Tibial nerve (tissue), 4 donors: Measurements from ENCODE around the gene WDR64. TPM values are rescaled to one million over a fixed set of nuclear protein-coding genes. Genes with fewer than 3 reads are reported as not detected.
"Not testable (repeated sequence)": the region's sequence is repeated elsewhere in the genome, so short reads cannot be mapped to it uniquely, and the experiment has no call there.

Source experiments
- DNase-seq, 2 donors: peaks; one replicate each; pipeline ENCODE4 v3.0.0-alpha.2; 2019; ENCODE audit warnings: low spot score in 2 of 2
- H3K27ac ChIP-seq, 4 donors: fragments of 200-600 bp; sonication (generic) in 3 of 4; one replicate each; pipeline ENCODE4 v1.5.1; 2017 to 2019; ENCODE audit warnings: mild to moderate bottlenecking in 1 of 4
- H3K27me3 ChIP-seq, 2 donors: fragments of 200-600 bp; sonication (generic) in 1 of 2; one replicate each; pipeline versions ENCODE4 v1.5.1 to v1.6.0; 2017 to 2019
- H3K36me3 ChIP-seq, 3 donors: fragments of 200-600 bp; sonication (generic); one replicate each; pipeline ENCODE4 v1.5.1; 2018 to 2019
- H3K4me1 ChIP-seq, 4 donors: fragments of 200-600 bp; sonication (generic) in 3 of 4; one replicate each; pipeline ENCODE4 v1.5.1; 2017 to 2019
- H3K4me3 ChIP-seq, 4 donors: fragments of 200-600 bp; sonication (generic) in 3 of 4; one replicate each; pipeline ENCODE4 v1.5.1; 2017 to 2019; ENCODE audit warnings: mild to moderate bottlenecking in 1 of 4, moderate library complexity in 1 of 4
- H3K9me3 ChIP-seq, 4 donors: fragments of 200-600 bp; sonication (generic) in 3 of 4; one replicate each; pipeline ENCODE4 v1.5.1; 2017 to 2019
- CTCF ChIP-seq, 5 experiments: fragments of 200-600 bp in 3 of 5; fragments of 450-650 bp in 2 of 5; sonication (generic) in 3 of 5; IDR thresholded peaks; one replicate each; pipeline ENCODE4 v1.5.1; 2016 to 2019; ENCODE audit warnings: antibody characterized with exemption in 5 of 5, mild to moderate bottlenecking in 3 of 5, moderate library complexity in 2 of 5
- EP300 ChIP-seq, 2 donors: sonication (generic); formaldehyde crosslinking; IDR thresholded peaks; one replicate each; pipeline ENCODE4 v1.6.1; 2017; ENCODE audit warnings: antibody characterized with exemption in 2 of 2, mild to moderate bottlenecking in 1 of 2
- POLR2A ChIP-seq, 2 donors: fragments of 450-650 bp; IDR thresholded peaks; one replicate each; pipeline ENCODE4 v1.6.1; 2017; ENCODE audit warnings: antibody characterized with exemption in 2 of 2, mild to moderate bottlenecking in 2 of 2, moderate library complexity in 2 of 2
- WGBS, 2 donors: methylation state at CpG; one replicate each; pipeline ENCODE4 v1.1.5; 2018; 5-methylcytosine and 5-hydroxymethylcytosine counted together
- total RNA-seq, 4 donors: library from RNA; depleted of rRNA; stranded (reverse); fragments of >200 nt; gene quantifications; one replicate each; pipeline ENCODE4 v1.1.0, GENCODE V29; 2016

The WDR64 gene
- total RNA-seq, 4 donors from 2014 or later = 0.42 TPM; not detected in 3

- no peak for DNase-seq
- Histone ChIP-seq H3K27me3 (no peaks in the 10 kb centered on the region), H3K9me3 (no peaks in the 10 kb centered on the region), H3K4me1 (no peaks in the 10 kb centered on the region), H3K27ac (no peak overlapping the region), H3K36me3 (no peaks in the 10 kb centered on the region), H3K4me3 (no peak overlapping the region)
- 85 to 98% methylated on average over 1 of the region's 1 CpG for WGBS, 2 donors
- TF ChIP-seq CTCF (IDR thresholded peaks at IDR 0.05) (no peak), EP300 (IDR thresholded peaks at IDR 0.05) (no peak), POLR2A (IDR thresholded peaks at IDR 0.05) (no peak)
These were observed 147.3 kb downstream of the WDR64 start for GRCh38 chr1:241799416-241799815.

GRCh38 chr1:241800640-241801039, 148.6 kb downstream of the WDR64 start:
- 79 to 86% methylated on average over 3 of the region's 3 CpGs for WGBS, 2 donors
- H3K36me3 ChIP-seq = no peaks in the 10 kb centered on the region
- H3K4me1 ChIP-seq = no peaks in the 10 kb centered on the region
- no peak overlapping the region for H3K27ac ChIP-seq
- no peaks in the 10 kb centered on the region for H3K27me3 ChIP-seq
- H3K9me3 ChIP-seq = no peaks in the 10 kb centered on the region
- no peak for DNase-seq
- TF ChIP-seq CTCF (IDR thresholded peaks at IDR 0.05) (no peak), EP300 (IDR thresholded peaks at IDR 0.05) (no peak), POLR2A (IDR thresholded peaks at IDR 0.05) (no peak)
- H3K4me3 ChIP-seq = no peak overlapping the region

GRCh38 chr1:241802863-241803262, 150.8 kb downstream of the WDR64 start:
- 84 to 85% methylated on average over 3 of the region's 3 CpGs for WGBS, 2 donors
- Histone ChIP-seq H3K4me1 (no peaks in the 10 kb centered on the region), H3K27ac (no peak overlapping the region), H3K27me3 (no peaks in the 10 kb centered on the region), H3K9me3 (no peaks in the 10 kb centered on the region), H3K4me3 (no peak overlapping the region), H3K36me3 (no peaks in the 10 kb centered on the region)
- DNase-seq = no peak
- TF ChIP-seq CTCF (IDR thresholded peaks at IDR 0.05) (no peak), POLR2A (IDR thresholded peaks at IDR 0.05) (no peak), EP300 (IDR thresholded peaks at IDR 0.05) (no peak)

GRCh38 chr1:241804706-241805105, 152.6 kb downstream of the WDR64 start:
- not testable (repeated sequence) for H3K27me3 ChIP-seq, H3K4me3 ChIP-seq, H3K4me1 ChIP-seq, H3K27ac ChIP-seq, H3K9me3 ChIP-seq, DNase-seq, H3K36me3 ChIP-seq
- 86 to 89% methylated on average over 4 of the region's 4 CpGs for WGBS, 2 donors

- H3K36me3 ChIP-seq = no peaks in the 10 kb centered on the region
- 44 to 54% methylated on average over 2 of the region's 2 CpGs for WGBS, 2 donors
- H3K27me3 ChIP-seq = no peaks in the 10 kb centered on the region
- H3K4me3 ChIP-seq = no peak overlapping the region
- DNase-seq = no peak
- no peak for TF ChIP-seq EP300 (IDR thresholded peaks at IDR 0.05)
- no peak for TF ChIP-seq CTCF (IDR thresholded peaks at IDR 0.05)
- TF ChIP-seq POLR2A (IDR thresholded peaks at IDR 0.05) = no peak
- H3K9me3 ChIP-seq = no peaks in the 10 kb centered on the region
- no peaks in the 10 kb centered on the region for H3K4me1 ChIP-seq
- no peak overlapping the region for H3K27ac ChIP-seq
These were observed 156.2 kb downstream of the WDR64 start for GRCh38 chr1:241808265-241808664.

GRCh38 chr1:241810769-241811405, 158.8 kb downstream of the WDR64 start:
- no peak for DNase-seq
- H3K4me1 ChIP-seq = no peaks in the 10 kb centered on the region
- no peaks in the 10 kb centered on the region for H3K36me3 ChIP-seq
- H3K9me3 ChIP-seq = no peaks in the 10 kb centered on the region
- H3K4me3 ChIP-seq = no peak overlapping the region
- no peaks in the 10 kb centered on the region for H3K27me3 ChIP-seq
- no peak for TF ChIP-seq EP300 (IDR thresholded peaks at IDR 0.05)
- TF ChIP-seq POLR2A (IDR thresholded peaks at IDR 0.05) = no peak
- TF ChIP-seq CTCF (IDR thresholded peaks at IDR 0.05) = no peak
- H3K27ac ChIP-seq = no peak overlapping the region
- WGBS, 2 donors = 77 to 84% methylated on average over 8 of the region's 8 CpGs
